Measurements from ENCODE around the gene ABLIM1.

DNA sequence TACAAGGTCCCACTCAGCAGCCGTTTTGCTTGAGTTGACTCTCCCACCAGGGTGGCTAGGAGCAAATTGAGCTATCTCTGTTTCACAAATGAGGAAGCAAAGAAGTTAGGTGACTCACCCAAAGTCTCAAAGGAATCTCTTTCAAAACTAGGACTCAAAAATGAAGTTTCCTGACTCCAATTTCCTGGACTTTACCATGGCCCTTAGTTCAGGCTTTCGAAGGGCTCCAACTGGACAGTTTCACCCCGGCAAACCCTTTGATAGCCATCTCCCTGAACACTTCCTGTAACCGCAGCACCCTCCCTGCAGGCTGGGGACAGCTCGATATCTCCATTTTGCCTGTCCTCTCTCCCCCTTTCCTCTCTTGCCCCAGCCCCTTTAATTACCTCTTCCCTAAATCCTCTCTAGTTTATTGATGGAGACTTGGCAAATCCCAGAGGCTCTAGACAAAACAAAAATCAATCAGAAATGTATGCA, 249.1 kb downstream of the ABLIM1 start:
- TF ChIP-seq SETDB1 (CRISPR knock-in tag; IDR thresholded peaks at IDR 0.05; ENCODE audit: borderline replicate concordance) (no peak), ELF4 (CRISPR knock-in tag; IDR thresholded peaks at IDR 0.05; ENCODE audit: borderline replicate concordance) (no peak), YY1 (IDR thresholded peaks at IDR 0.05; ENCODE audit: insufficient read depth, insufficient replicate concordance, low read depth, low read length) (no peak)

Measured in HepG2 (cell line).